ENCODE measurements around the gene TELO2.

DNA sequence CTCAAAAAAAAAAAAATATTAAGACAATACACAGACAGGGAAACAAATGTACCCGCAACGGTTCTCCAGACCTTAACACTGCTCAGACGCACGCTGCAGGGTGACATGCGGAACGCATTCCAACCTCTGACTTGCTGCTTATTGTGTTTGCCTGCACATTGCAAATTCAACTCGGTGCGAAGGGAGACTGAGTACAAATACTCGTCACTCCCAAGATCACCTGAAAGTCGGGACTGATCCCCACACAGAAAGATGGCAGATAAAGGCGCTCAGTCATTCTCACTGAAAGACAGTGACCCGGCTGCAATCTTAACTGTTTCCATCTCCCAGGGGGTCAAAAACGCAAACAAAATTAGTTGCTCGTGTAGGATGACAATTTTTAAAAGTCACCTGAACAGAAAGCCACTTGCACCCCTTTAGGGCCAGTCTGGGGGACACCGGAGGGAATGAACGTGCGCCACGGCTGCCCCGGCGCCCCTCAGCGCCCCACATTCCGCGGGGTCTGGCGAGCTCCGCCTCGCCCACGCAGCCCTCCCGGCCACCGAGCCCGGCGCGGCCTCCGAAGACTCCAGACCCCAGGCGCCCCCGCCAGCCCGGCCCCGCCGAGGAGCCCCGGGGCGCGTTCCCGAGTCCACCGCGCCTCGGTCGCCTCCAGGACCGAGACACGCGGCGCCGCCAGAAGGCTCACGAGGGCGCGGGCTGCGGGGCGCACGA is 18.9 kb upstream of the TELO2 start:
- TF ChIP-seq, protein P1, sequence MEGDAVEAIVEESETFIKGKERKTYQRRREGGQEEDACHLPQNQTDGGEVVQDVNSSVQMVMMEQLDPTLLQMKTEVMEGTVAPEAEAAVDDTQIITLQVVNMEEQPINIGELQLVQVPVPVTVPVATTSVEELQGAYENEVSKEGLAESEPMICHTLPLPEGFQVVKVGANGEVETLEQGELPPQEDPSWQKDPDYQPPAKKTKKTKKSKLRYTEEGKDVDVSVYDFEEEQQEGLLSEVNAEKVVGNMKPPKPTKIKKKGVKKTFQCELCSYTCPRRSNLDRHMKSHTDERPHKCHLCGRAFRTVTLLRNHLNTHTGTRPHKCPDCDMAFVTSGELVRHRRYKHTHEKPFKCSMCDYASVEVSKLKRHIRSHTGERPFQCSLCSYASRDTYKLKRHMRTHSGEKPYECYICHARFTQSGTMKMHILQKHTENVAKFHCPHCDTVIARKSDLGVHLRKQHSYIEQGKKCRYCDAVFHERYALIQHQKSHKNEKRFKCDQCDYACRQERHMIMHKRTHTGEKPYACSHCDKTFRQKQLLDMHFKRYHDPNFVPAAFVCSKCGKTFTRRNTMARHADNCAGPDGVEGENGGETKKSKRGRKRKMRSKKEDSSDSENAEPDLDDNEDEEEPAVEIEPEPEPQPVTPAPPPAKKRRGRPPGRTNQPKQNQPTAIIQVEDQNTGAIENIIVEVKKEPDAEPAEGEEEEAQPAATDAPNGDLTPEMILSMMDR (IDR thresholded peaks at IDR 0.05): no peak
- no peak for TF ChIP-seq POLR2AphosphoS5 (IDR thresholded peaks at IDR 0.05; ENCODE audit: low read depth, low read length)
- TF ChIP-seq, protein P2, sequence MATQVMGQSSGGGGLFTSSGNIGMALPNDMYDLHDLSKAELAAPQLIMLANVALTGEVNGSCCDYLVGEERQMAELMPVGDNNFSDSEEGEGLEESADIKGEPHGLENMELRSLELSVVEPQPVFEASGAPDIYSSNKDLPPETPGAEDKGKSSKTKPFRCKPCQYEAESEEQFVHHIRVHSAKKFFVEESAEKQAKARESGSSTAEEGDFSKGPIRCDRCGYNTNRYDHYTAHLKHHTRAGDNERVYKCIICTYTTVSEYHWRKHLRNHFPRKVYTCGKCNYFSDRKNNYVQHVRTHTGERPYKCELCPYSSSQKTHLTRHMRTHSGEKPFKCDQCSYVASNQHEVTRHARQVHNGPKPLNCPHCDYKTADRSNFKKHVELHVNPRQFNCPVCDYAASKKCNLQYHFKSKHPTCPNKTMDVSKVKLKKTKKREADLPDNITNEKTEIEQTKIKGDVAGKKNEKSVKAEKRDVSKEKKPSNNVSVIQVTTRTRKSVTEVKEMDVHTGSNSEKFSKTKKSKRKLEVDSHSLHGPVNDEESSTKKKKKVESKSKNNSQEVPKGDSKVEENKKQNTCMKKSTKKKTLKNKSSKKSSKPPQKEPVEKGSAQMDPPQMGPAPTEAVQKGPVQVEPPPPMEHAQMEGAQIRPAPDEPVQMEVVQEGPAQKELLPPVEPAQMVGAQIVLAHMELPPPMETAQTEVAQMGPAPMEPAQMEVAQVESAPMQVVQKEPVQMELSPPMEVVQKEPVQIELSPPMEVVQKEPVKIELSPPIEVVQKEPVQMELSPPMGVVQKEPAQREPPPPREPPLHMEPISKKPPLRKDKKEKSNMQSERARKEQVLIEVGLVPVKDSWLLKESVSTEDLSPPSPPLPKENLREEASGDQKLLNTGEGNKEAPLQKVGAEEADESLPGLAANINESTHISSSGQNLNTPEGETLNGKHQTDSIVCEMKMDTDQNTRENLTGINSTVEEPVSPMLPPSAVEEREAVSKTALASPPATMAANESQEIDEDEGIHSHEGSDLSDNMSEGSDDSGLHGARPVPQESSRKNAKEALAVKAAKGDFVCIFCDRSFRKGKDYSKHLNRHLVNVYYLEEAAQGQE (IDR thresholded peaks at IDR 0.05; ENCODE audit: insufficient read depth in 1 of 2, low read depth in 2 of 2, low read length in 1 of 2): no peak
